Prostate gland (tissue), 2 donors: ENCODE data around the gene KDELR3. TPM values are rescaled to one million over a fixed set of nuclear protein-coding genes. Genes with fewer than 3 reads are reported as not detected.

Experiments
- DNase-seq: peaks from one replicate; pipeline ENCODE4 v3.0.0-alpha.2; 2019; ENCODE audit warnings: low spot score
- H3K27ac ChIP-seq, 2 donors: fragments of 200-600 bp; sonication (generic); 2 replicates each; pipeline ENCODE4 v1.5.1; 2017 to 2019
- H3K27me3 ChIP-seq: fragments of 200-600 bp; sonication (generic); replicated peaks from 2 replicates; pipeline ENCODE4 v1.5.1; 2019; ENCODE audit not compliant: insufficient read depth
- H3K36me3 ChIP-seq, 2 donors: fragments of 200-600 bp; sonication (generic); 1 replicate in 1 of 2; 2 replicates in 1 of 2; pipeline versions ENCODE4 v1.5.1 to v1.8.1; 2017 to 2019
- H3K4me1 ChIP-seq: fragments of 200-600 bp; sonication (generic); replicated peaks from 2 replicates; pipeline ENCODE4 v1.5.1; 2019
- H3K4me3 ChIP-seq, 2 donors: fragments of 200-600 bp; sonication (generic); 2 replicates each; pipeline ENCODE4 v1.5.1; 2017 to 2019
- H3K9me3 ChIP-seq: fragments of 200-600 bp; sonication (generic); 2 replicates; pipeline ENCODE4 v1.5.1; 2017
- POLR2A ChIP-seq: fragments of 450-650 bp; IDR thresholded peaks from one replicate; pipeline ENCODE4 v1.6.1; 2016; ENCODE audit warnings: antibody characterized with exemption, mild to moderate bottlenecking
- POLR2AphosphoS5 ChIP-seq: sonication (generic); formaldehyde crosslinking; IDR thresholded peaks from one replicate; pipeline ENCODE4 v1.6.1; 2017; ENCODE audit warnings: antibody characterized with exemption
- WGBS: methylation state at CpG from one replicate; pipeline ENCODE4 v1.1.5; 2018; 5-methylcytosine and 5-hydroxymethylcytosine counted together
- intact Hi-C: fragments of 100-400 bp; cut with DNase I; formaldehyde crosslinking; loops from one replicate; pipeline ENCODE4 v1.14.2; 2022
- total RNA-seq, 2 donors: library from RNA; depleted of rRNA; stranded (reverse); fragments of >200 nt; gene quantifications; one replicate each; pipeline ENCODE4 v1.1.0, GENCODE V29; 2016
- TF ChIP-seq, protein P1 (sequence below), 4 experiments: fragments of 200-600 bp in 2 of 4; fragments of 450-650 bp in 2 of 4; sonication (generic) in 2 of 4; IDR thresholded peaks; 1 replicate in 3 of 4; 2 replicates in 1 of 4; pipeline ENCODE4 v1.5.1; 2016 to 2019; ENCODE audit warnings: antibody characterized with exemption in 4 of 4, mild to moderate bottlenecking in 2 of 4, moderate library complexity in 2 of 4

KDELR3 gene
- total RNA-seq, 2 donors from 2014 or later = 13.8 to 25.4 TPM

DNA sequence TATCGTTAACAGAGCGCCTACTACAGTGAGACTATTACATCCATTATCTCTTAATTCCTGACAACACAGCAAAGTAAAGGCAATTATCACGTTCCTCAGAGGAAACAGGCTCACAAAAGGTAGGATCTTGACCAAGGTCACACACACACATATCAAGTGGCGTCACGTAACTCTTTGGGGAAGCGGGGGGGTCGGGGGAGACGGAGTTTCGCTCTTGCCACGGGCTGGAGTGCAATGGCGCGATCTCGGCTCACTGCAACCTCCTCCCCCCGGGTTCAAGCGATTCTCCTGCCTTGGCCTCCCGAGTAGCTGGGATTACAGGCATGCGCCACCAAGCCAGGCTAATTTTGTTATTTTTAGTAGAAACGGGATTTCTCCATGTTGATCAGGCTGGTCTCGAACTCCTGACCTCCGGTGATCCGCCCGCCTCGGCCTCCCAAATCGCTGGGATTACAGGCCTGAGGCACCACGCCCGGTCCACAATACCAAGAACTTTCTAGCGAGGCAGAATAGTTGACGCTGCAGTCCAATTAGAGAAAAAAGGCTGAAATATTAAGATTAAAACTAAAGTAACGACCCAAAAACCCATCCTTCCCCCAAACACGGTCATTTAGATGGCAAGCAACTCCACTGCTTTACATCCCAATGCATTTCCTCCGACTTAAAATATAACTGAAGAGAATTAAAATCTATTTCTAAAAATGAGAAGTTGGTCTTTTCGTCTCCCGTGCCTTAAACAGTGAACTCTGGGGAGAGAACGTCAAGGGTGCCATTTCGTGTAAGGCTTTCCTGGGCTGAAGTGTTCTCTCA lies 37.0 kb downstream of the KDELR3 start:
- under 1% methylated on average over 35 of the region's 35 CpGs for WGBS
- intact Hi-C loops = loop anchor here (10.0 kb wide), 1 partner anchor 200 kb away; the partner anchor contains the start of genes GTPBP1 and JOSD1
- DNase-seq = peak; percentile 33
- no peaks in the 10 kb centered on the region for H3K27me3 ChIP-seq
- H3K27ac ChIP-seq = peak overlapping the region; percentile 100
- H3K36me3 ChIP-seq = peaks cover 0 to 4% of the 10 kb centered on the region in 2 donors
- peak; percentile 8 for TF ChIP-seq POLR2A
- TF ChIP-seq, protein P1, sequence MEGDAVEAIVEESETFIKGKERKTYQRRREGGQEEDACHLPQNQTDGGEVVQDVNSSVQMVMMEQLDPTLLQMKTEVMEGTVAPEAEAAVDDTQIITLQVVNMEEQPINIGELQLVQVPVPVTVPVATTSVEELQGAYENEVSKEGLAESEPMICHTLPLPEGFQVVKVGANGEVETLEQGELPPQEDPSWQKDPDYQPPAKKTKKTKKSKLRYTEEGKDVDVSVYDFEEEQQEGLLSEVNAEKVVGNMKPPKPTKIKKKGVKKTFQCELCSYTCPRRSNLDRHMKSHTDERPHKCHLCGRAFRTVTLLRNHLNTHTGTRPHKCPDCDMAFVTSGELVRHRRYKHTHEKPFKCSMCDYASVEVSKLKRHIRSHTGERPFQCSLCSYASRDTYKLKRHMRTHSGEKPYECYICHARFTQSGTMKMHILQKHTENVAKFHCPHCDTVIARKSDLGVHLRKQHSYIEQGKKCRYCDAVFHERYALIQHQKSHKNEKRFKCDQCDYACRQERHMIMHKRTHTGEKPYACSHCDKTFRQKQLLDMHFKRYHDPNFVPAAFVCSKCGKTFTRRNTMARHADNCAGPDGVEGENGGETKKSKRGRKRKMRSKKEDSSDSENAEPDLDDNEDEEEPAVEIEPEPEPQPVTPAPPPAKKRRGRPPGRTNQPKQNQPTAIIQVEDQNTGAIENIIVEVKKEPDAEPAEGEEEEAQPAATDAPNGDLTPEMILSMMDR (IDR thresholded peaks at IDR 0.05) = no peak
- no peak for TF ChIP-seq POLR2AphosphoS5
- H3K9me3 ChIP-seq = no peaks in the 10 kb centered on the region
- H3K4me3 ChIP-seq = peak overlapping the region; percentile 87 to 88
- H3K4me1 ChIP-seq = no peaks in the 10 kb centered on the region

- peak; percentile 41 for TF ChIP-seq POLR2A
- TF ChIP-seq, protein P1 (IDR thresholded peaks at IDR 0.05) = no peak
- no peak for TF ChIP-seq POLR2AphosphoS5
- Histone ChIP-seq H3K9me3 (no peaks in the 10 kb centered on the region), H3K27me3 (no peaks in the 10 kb centered on the region), H3K4me3 (peak overlapping the region; percentile 87 to 88), H3K27ac (peak overlapping the region; percentile 100), H3K4me1 (no peaks in the 10 kb centered on the region), H3K36me3 (no peaks in the 10 kb centered on the region)
- intact Hi-C loops = loop anchor here (2.0 to 10.0 kb wide), 2 partner anchors 65 to 199 kb away; partner anchors contain the start of genes DMC1, GTPBP1 and JOSD1
- DNase-seq = peak; percentile 65
- WGBS = under 1% methylated on average over 69 of the region's 69 CpGs
Observed at GRCh38 chr22:38505541-38506117, 37.7 kb downstream of the KDELR3 start.

GRCh38 chr22:38506118-38506962 lies 38.4 kb downstream of the KDELR3 start, which contains the start of gene DDX17:
Gene DDX17, minus strand, starts transcription at chr22:38506311.
- no peaks in the 10 kb centered on the region for H3K27me3 ChIP-seq
- peak; percentile 96 for DNase-seq
- no peaks in the 10 kb centered on the region for H3K9me3 ChIP-seq
- H3K4me1 ChIP-seq = no peaks in the 10 kb centered on the region
- intact Hi-C loops = loop anchor here (2.0 to 10.0 kb wide), 2 partner anchors 64 to 198 kb away; partner anchors contain the start of genes DMC1, GTPBP1 and JOSD1
- peak within 1 kb of the TSS; percentile 87 to 88 for H3K4me3 ChIP-seq
- H3K36me3 ChIP-seq = no peaks in the 10 kb centered on the region
- H3K27ac ChIP-seq = peak within 1 kb of the TSS; percentile 100
- WGBS = under 1% methylated on average over 83 of the region's 83 CpGs
- TF ChIP-seq POLR2A (peak; percentile 65), POLR2AphosphoS5 (peak; percentile 85)
- TF ChIP-seq, protein P1 (IDR thresholded peaks at IDR 0.05) = peak in 2 of 4 experiments; percentile 18 to 25

- Histone ChIP-seq H3K36me3 (no peaks in the 10 kb centered on the region), H3K4me1 (no peaks in the 10 kb centered on the region), H3K4me3 (no peak overlapping the region), H3K27me3 (no peaks in the 10 kb centered on the region), H3K27ac (no peak overlapping the region), H3K9me3 (no peaks in the 10 kb centered on the region)
- intact Hi-C loops = no loop called here
- TF ChIP-seq POLR2AphosphoS5 = no peak
- TF ChIP-seq, protein P1 (IDR thresholded peaks at IDR 0.05) = no peak
- DNase-seq = no peak
- WGBS = 93% methylated on average over 5 of the region's 5 CpGs
Observed at GRCh38 chr22:38510416-38510970, 42.6 kb downstream of the KDELR3 start.
